GM10248 (cell line): ENCODE data around the gene ITGA1.

Experiments used
- CTCF ChIA-PET: fragments of 300-600 bp; sonication (Branson Sonifier 250); formaldehyde crosslinking; extraction: SDS; loops from one replicate; lab custom pipeline; 2021; ENCODE audit warnings: antibody characterized with exemption; lab: Yijun Ruan, JAX
- POLR2A ChIA-PET: fragments of 350-650 bp; sonication (Branson Sonifier 250); formaldehyde crosslinking; extraction: SDS; loops from one replicate; lab custom pipeline; 2020; ENCODE audit warnings: antibody characterized with exemption; lab: Yijun Ruan, JAX
- DNase-seq: peaks from one replicate; pipeline ENCODE4 v3.0.0; 2012; ENCODE audit errors: extremely low spot score
- TF ChIP-seq, protein P1 (sequence below): IDR thresholded peaks from 2 replicates; pipeline ENCODE4 v1.5.1; 2012; ENCODE audit warnings: mild to moderate bottlenecking, low read depth; ENCODE audit errors: extremely low read depth, missing control alignments, control extremely low read depth

The ITGA1 gene

DNA sequence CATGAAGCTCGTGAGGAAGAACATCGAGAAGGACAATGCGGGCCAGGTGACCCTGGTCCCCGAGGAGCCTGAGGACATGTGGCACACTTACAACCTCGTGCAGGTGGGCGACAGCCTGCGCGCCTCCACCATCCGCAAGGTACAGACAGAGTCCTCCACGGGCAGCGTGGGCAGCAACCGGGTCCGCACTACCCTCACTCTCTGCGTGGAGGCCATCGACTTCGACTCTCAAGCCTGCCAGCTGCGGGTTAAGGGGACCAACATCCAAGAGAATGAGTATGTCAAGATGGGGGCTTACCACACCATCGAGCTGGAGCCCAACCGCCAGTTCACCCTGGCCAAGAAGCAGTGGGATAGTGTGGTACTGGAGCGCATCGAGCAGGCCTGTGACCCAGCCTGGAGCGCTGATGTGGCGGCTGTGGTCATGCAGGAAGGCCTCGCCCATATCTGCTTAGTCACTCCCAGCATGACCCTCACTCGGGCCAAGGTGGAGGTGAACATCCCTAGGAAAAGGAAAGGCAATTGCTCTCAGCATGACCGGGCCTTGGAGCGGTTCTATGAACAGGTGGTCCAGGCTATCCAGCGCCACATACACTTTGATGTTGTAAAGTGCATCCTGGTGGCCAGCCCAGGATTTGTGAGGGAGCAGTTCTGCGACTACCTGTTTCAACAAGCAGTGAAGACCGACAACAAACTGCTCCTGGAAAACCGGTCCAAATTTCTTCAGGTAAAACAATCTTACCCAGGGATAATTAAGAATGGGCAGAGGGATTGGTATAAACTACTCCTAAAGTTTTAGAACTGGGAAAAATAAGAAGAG is 12.9 kb downstream of the ITGA1 start:
- TF ChIP-seq, protein P1, sequence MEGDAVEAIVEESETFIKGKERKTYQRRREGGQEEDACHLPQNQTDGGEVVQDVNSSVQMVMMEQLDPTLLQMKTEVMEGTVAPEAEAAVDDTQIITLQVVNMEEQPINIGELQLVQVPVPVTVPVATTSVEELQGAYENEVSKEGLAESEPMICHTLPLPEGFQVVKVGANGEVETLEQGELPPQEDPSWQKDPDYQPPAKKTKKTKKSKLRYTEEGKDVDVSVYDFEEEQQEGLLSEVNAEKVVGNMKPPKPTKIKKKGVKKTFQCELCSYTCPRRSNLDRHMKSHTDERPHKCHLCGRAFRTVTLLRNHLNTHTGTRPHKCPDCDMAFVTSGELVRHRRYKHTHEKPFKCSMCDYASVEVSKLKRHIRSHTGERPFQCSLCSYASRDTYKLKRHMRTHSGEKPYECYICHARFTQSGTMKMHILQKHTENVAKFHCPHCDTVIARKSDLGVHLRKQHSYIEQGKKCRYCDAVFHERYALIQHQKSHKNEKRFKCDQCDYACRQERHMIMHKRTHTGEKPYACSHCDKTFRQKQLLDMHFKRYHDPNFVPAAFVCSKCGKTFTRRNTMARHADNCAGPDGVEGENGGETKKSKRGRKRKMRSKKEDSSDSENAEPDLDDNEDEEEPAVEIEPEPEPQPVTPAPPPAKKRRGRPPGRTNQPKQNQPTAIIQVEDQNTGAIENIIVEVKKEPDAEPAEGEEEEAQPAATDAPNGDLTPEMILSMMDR, result no peak
- ChIA-PET CTCF (interaction anchor here (1.1 to 2.8 kb wide), 6 partner anchors 8 to 115 kb away, joined by 3 to 12 read pairs (median 6); no protein-coding TSS in a partner anchor), POLR2A (interaction anchor here (1.0 kb wide), 1 partner anchor 9 kb away, joined by 3 read pairs; no protein-coding TSS in a partner anchor)
- peak; percentile 25 for DNase-seq

DNA sequence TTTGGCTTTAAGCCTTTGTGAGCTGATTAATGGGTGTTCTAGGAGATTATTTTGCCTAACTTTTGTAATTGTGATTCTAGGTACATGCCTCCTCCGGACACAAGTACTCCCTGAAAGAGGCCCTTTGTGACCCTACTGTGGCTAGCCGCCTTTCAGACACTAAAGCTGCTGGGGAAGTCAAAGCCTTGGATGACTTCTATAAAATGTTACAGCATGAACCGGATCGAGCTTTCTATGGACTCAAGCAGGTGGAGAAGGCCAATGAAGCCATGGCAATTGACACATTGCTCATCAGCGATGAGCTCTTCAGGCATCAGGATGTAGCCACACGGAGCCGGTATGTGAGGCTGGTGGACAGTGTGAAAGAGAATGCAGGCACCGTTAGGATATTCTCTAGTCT is 13.6 kb downstream of the ITGA1 start:
- TF ChIP-seq, protein P1, result no peak
- ChIA-PET CTCF (interaction anchor here (0.9 to 2.5 kb wide), 4 partner anchors 9 to 13 kb away, joined by 3 to 6 read pairs (median 4); no protein-coding TSS in a partner anchor), POLR2A (no interaction called here)
- DNase-seq, result no peak

DNA sequence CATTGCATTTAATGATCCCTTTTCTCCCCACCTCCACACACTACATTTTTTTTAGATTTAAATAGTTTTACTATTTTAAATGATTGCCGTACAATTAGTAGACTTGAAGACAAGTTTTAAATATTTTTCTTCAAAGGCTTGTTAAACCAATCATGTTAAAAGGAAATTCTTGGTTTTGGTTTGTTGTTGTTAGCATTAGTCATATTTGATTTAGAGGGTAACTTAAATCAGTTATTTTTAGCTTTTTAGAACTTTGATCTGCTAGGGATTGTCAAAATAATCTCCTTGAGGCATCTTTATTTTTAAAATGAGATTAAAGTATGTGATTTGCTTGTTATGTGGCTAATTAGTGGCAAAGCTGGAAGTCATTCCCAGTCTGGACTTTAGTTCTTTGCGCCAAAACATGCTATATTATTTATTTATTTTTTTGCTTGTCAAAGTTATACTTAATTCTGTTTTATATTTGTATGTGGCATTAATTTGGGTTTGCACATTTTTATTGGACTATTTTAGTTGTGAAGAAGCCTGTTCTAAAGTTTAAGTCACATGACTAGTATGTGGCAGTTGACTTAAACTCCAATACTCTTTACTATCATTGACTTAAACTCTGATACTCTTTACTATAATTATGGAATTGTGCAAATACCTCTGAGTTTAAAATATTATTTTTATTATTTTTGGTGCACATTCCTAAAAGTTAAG is 14.7 kb downstream of the ITGA1 start:
- TF ChIP-seq, protein P1, result no peak
- CTCF ChIA-PET, result interaction anchor here (2.5 kb wide), 1 partner anchor 11 kb away, joined by 6 read pairs; no protein-coding TSS in a partner anchor
- POLR2A ChIA-PET, result no interaction called here
- no peak for DNase-seq

DNA sequence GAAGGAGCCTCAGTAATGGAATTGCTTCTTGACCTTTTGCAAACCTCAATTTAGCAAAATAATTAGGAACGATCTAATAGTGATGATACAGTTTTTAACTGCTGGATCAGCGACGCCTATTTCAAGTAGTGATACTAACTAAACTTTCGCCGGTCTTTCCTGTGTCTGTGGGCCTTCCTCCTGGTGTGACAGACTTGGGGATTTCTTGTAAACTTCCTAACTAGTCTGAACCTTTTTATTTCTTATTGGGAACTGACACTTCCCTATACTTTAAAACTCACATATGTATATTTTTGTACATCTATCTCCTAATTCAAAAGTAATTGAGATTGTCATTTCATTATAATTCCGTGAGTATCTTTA is 15.2 kb downstream of the ITGA1 start:
- ChIA-PET CTCF (no interaction called here), POLR2A (no interaction called here)
- DNase-seq, result no peak
- TF ChIP-seq, protein P1, result no peak

DNA sequence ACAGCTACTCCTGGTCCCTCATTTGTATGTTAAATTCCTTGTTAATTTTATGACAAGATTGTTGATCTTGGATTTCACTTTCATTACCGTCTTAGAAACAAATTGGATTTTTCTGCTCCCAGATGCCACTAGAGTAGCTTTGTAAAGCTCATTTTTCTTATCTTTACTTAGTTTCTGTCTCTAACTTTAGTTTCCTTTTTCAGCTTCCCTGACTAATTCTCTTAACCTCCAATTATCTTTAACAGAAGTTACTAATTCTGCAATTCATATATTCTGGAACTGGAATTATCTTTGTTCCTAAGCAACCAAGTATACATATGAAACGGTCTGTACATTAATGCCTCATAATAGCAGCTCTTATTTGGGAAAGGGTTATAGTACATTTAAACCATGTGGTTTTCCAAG is 16.7 kb downstream of the ITGA1 start:
- ChIA-PET POLR2A (no interaction called here), CTCF (interaction anchor here (0.9 to 1.6 kb wide), 4 partner anchors 12 to 29 kb away, joined by 3 to 6 read pairs (median 4); partner anchors contain the start of genes ITGA1 and PELO)
- TF ChIP-seq, protein P1, result no peak
- DNase-seq, result no peak

DNA sequence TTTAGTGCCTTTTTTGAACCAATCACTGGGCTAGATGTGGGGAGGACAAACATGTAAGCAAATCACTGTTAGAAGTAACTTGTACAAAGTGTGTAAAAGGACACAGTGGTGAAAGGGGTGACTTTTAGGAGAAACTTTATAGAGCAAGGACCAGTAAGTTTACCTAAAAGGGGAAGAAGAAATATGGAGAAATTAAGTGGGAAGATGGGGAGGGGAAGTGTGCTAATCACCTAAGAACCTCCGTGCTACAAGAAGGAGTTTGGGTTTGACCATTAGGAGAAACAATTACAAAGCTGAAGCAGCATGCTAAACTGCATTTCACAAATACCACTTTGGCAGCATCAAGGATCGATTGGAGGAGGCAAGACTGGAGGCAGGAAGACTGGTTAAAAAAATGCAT is 17.3 kb downstream of the ITGA1 start:
- POLR2A ChIA-PET, result no interaction called here
- CTCF ChIA-PET, result interaction anchor here (0.9 to 1.6 kb wide), 3 partner anchors 12 to 23 kb away, joined by 3 to 6 read pairs (median 4); partner anchors contain the start of genes ITGA1 and PELO
- DNase-seq, result no peak
- TF ChIP-seq, protein P1, result no peak
